ENCODE measurements around the gene SAMD11.
A peak's percentile ranks its signal among the peaks of the same experiment; 100 is the strongest.
"Not testable (repeated sequence)": the region's sequence is repeated elsewhere in the genome, so short reads cannot be mapped to it uniquely, and the experiment has no call there.

SAMD11 gene

GRCh38 chr1:967466-968343 is 44.0 kb downstream of the SAMD11 start:
- DNase-seq (ENCODE audit: low read depth, low spot score), result no peak
- no peak overlapping the region for H3K4me3 ChIP-seq (ENCODE audit: low read length)

GRCh38 chr1:969260-969855 is 45.6 kb downstream of the SAMD11 start:
- no peak for DNase-seq (ENCODE audit: low read depth, low spot score)
- no peak overlapping the region for H3K4me3 ChIP-seq (ENCODE audit: low read length)

- no peak overlapping the region for H3K4me3 ChIP-seq (ENCODE audit: low read length)
- DNase-seq (ENCODE audit: low read depth, low spot score), result no peak
These were observed 46.7 kb downstream of the SAMD11 start for GRCh38 chr1:970242-970972.

- DNase-seq (ENCODE audit: low read depth, low spot score), result no peak
These were observed 47.4 kb downstream of the SAMD11 start for GRCh38 chr1:970973-971730.

GRCh38 chr1:971751-972506 is 48.2 kb downstream of the SAMD11 start:
- DNase-seq (ENCODE audit: low read depth, low spot score), result no peak
- no peak overlapping the region for H3K4me3 ChIP-seq (ENCODE audit: low read length)

More at GRCh38 chr1:970973-971730, 47.4 kb downstream of the SAMD11 start:
- H3K4me3 ChIP-seq (ENCODE audit: low read length), result no peak overlapping the region

GRCh38 chr1:972726-973458 is 49.2 kb downstream of the SAMD11 start:
- DNase-seq (ENCODE audit: low read depth, low spot score), result no peak
- no peak overlapping the region for H3K4me3 ChIP-seq (ENCODE audit: low read length)

- DNase-seq (ENCODE audit: low read depth, low spot score), result no peak
- no peak overlapping the region for H3K4me3 ChIP-seq (ENCODE audit: low read length)
These were observed 50.0 kb downstream of the SAMD11 start for GRCh38 chr1:973459-974292.

GRCh38 chr1:974293-974640 is 50.5 kb downstream of the SAMD11 start:
- no peak overlapping the region for H3K4me3 ChIP-seq (ENCODE audit: low read length)
- DNase-seq (ENCODE audit: low read depth, low spot score), result no peak

- no peak overlapping the region for H3K4me3 ChIP-seq (ENCODE audit: low read length)
- no peak for DNase-seq (ENCODE audit: low read depth, low spot score)
These were observed 51.1 kb downstream of the SAMD11 start for GRCh38 chr1:974687-975328.

- H3K4me3 ChIP-seq (ENCODE audit: low read length), result no peak overlapping the region
- no peak for DNase-seq (ENCODE audit: low read depth, low spot score)
These were observed 51.6 kb downstream of the SAMD11 start for GRCh38 chr1:975365-975764.

GRCh38 chr1:975896-976683 is 52.4 kb downstream of the SAMD11 start:
- H3K4me3 ChIP-seq (ENCODE audit: low read length), result peak overlapping the region; percentile 51
- no peak for DNase-seq (ENCODE audit: low read depth, low spot score)

GRCh38 chr1:976791-977190 is 53.1 kb downstream of the SAMD11 start:
- DNase-seq (ENCODE audit: low read depth, low spot score); H3K4me3 ChIP-seq (ENCODE audit: low read length): not testable (repeated sequence)

GRCh38 chr1:978069-978834 is 54.5 kb downstream of the SAMD11 start:
- no peak for DNase-seq (ENCODE audit: low read depth, low spot score)
- H3K4me3 ChIP-seq (ENCODE audit: low read length), result no peak overlapping the region

- no peak overlapping the region for H3K4me3 ChIP-seq (ENCODE audit: low read length)
- no peak for DNase-seq (ENCODE audit: low read depth, low spot score)
These were observed 55.4 kb downstream of the SAMD11 start for GRCh38 chr1:978835-979743.

- no peak for DNase-seq (ENCODE audit: low read depth, low spot score)
- H3K4me3 ChIP-seq (ENCODE audit: low read length), result no peak overlapping the region
These were observed 56.0 kb downstream of the SAMD11 start for GRCh38 chr1:979744-980072.
